GM12875 (cell line): Measurements from ENCODE around the gene TBPL1.
"Not testable (repeated sequence)": the region's sequence is repeated elsewhere in the genome, so short reads cannot be mapped to it uniquely, and the experiment has no call there.

Experiments used
- H3K4me3 ChIP-seq: one replicate; pipeline ENCODE4 v1.5.1; 2011; ENCODE audit warnings: low read depth, low read length, control low read depth
- TF ChIP-seq, protein P1 (sequence below): IDR thresholded peaks from 2 replicates; pipeline ENCODE4 v1.5.1; 2011; ENCODE audit warnings: low read depth, mild to moderate bottlenecking, control low read depth, inconsistent platforms, low read length, moderate library complexity, borderline replicate concordance; ENCODE audit not compliant: insufficient read depth

Gene TBPL1

DNA sequence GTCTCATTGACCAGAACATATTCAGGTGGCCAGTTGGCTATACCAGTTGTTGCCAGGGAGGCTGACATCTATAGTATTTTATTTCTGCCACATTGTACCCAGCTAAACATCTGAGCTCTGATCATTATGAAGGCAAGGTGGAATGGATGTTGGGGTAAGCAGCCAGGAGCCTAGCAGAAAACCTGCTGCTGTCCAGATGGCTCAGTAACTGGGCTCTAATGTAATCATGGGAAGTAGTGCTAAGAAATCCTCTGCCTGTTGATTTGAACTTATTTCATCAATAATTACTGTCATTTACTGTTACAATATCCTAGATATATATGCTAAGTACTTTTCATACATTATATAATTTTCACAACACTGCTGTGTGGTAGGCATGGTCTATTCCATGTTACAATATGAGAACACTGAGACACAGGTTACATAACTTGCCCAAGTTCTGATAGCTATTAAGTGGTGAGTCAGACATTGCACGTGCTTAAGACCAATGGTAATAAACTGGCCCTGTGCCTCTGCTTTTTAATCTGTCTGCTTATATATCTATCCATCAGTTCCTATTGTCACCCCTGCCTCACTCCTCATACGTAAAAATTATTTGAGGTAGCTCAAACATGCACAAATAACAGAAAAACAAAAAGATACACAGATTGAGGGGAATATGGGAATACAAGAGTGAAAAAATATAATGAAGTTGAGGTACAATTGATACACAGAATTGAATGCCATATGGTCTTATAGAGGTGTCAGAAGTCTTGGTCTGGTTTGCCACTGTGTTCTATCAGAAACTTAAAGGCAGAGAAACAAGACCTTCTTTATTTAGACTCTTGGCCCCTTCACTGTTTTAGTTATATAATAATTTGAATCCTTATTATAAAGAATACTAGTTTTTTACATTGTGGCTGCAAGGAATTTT is 25.2 kb downstream of the TBPL1 start:
- no peak overlapping the region for H3K4me3 ChIP-seq
- TF ChIP-seq, protein P1, sequence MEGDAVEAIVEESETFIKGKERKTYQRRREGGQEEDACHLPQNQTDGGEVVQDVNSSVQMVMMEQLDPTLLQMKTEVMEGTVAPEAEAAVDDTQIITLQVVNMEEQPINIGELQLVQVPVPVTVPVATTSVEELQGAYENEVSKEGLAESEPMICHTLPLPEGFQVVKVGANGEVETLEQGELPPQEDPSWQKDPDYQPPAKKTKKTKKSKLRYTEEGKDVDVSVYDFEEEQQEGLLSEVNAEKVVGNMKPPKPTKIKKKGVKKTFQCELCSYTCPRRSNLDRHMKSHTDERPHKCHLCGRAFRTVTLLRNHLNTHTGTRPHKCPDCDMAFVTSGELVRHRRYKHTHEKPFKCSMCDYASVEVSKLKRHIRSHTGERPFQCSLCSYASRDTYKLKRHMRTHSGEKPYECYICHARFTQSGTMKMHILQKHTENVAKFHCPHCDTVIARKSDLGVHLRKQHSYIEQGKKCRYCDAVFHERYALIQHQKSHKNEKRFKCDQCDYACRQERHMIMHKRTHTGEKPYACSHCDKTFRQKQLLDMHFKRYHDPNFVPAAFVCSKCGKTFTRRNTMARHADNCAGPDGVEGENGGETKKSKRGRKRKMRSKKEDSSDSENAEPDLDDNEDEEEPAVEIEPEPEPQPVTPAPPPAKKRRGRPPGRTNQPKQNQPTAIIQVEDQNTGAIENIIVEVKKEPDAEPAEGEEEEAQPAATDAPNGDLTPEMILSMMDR, result no peak

DNA sequence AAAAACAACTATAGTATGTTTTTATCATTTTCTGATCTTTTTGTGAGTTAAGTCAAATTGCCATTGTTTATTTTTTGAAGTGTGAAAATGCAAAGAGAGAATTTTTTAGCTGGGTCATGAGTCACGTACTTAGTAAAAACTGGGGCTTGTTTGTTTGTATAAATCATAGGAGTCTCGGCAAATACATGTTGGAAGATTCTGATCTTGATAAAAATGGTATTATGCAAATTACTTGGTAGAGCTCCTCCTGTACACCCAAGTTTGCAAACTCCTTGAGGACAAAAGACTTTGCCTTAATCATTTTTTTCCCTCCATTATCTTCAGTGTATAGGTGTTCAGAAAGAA is 25.8 kb downstream of the TBPL1 start:
- no peak overlapping the region for H3K4me3 ChIP-seq
- TF ChIP-seq, protein P1, result no peak

DNA sequence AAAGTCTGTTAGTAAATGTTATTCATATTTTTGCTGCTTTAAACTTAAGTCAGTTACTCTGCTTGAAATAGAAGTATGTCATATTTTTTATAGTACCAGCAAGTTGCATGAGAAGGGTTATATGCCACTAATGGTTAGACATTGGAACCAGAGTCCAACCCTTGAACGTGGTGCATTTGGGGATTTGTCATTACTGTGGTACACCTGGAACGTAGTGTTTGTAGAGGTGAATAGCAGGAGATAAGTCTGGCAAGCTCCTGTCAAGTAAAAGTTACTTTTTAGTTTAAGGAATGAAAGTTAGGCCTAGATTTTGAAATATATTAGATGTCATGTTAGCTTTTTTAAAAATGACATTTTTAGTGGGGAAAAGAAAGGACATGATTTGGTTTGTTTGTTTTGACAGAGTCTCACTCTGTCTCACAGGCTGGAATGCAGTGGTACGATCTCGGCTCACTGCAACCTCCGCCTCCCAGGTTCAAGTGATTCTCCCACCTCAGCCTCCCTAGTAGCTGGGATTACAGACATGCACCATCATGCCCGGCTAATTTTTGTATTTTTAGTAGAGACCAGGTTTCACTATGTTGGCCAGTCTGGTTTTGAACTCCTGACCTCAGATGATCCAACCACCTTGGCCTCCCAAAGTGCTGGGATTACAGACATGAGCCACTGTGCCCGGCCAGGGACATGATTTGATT is 26.4 kb downstream of the TBPL1 start:
- not testable (repeated sequence) for H3K4me3 ChIP-seq

DNA sequence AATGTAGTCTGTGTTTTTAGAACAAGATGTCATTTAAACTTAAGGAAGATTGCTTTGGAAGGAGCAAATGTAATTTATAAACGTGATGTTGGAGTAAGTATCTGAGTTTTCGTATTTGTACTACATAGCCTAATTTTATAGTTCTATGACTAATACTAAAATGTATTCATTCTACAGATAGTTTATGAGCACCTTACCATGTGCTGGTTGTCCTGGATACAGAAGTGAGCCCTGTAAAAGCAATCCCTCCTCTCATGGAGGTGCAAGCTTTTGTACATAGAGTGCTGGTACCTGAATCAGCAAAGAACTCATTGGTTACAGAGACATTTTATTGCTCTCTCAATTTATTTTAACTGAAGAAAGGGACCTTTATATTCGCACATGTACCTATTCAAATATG is 27.1 kb downstream of the TBPL1 start:
- H3K4me3 ChIP-seq, result no peak overlapping the region
- TF ChIP-seq, protein P1, result no peak

DNA sequence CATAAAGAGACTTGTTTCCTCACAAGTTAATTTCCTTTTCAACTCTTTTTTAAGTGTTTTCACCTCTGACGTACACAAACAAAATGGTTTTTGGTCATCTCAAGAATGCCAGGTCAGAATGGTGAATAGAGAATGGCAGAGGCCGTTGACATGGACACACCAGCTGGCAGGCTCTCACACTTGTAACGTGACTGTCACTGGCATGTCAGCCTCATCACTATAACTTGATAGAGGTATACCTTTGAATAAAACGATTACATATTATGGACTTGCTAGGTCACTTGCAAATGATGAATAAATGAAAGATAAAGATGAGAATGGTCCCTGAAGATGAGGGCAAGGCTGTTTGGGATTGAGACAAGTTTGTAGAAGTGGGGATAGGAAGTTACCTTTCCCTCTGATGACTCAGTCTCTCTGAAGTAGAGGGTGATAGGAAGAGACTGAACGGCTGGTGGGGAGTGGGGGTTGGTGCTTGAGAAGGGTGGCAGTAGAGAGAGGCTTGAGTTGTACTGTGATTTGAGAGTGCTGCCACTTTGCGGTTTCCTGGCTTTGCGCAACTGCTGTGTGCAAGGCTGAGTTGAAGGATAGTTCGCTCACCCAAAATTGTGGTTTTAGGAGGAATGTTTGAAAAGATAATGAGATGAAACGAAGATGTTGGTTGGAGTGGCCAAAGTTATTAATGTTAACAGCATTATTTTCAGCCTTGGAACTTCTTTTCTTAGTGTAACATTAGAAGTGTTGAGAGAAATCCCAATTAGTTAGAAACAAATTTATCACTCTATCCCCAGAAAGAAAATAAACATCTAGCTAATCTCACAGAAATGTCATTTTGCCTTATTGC is 30.3 kb downstream of the TBPL1 start:
- no peak overlapping the region for H3K4me3 ChIP-seq
- TF ChIP-seq, protein P1, result no peak

DNA sequence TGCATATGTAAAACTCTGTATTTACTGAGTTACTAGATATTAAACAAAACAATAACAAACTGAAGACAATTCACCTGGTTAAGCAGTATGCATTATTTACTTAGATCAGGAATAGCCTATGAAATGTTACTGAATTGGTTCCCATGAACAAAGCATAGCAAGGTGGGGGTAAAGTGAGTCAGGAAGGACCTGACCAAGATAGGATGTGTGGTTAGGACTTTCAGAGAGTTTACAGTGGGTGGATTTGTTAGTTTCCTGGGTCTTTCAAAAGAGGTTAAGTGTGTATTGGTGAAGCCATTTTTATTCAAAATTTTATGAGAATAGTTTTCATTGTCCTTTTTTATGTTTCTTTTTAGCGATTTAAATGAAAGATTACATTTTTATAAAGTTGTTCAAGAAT is 32.9 kb downstream of the TBPL1 start:
- no peak overlapping the region for H3K4me3 ChIP-seq
- TF ChIP-seq, protein P1, result no peak

DNA sequence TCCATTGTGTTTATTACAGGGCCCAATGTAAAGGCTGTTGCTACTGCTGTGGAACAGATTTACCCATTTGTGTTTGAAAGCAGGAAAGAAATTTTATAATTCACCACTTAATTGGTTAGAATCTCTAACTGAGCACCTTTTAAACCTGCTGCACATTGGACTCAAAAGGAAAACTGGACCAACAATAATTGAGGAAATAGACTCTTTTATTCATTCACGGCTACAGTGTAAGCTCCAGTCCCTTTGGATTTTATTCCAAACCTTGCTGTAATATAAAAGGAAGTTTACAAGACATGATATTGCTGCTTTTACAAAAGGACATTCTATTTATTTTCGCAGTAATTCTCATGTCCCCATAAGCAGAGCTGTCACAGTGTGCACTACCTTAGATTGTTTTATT is 33.9 kb downstream of the TBPL1 start:
- no peak overlapping the region for H3K4me3 ChIP-seq
- TF ChIP-seq, protein P1, result no peak
